ENCODE results near the gene FGD4.

- no peak for TF ChIP-seq TAF1 (IDR thresholded peaks at IDR 0.05; ENCODE audit: low read depth)
- TF ChIP-seq YY1 (IDR thresholded peaks at IDR 0.05; ENCODE audit: low read depth): no peak
- TF ChIP-seq EGR1 (IDR thresholded peaks at IDR 0.05): no peak
- TF ChIP-seq REST (IDR thresholded peaks at IDR 0.05; ENCODE audit: low read depth): no peak
- no peak for TF ChIP-seq TCF12 (IDR thresholded peaks at IDR 0.05; ENCODE audit: low read depth)
- TF ChIP-seq ZBTB7A (IDR thresholded peaks at IDR 0.05; ENCODE audit: low read depth): no peak
- no peak for TF ChIP-seq MAX (IDR thresholded peaks at IDR 0.05)
- TF ChIP-seq NFIC (IDR thresholded peaks at IDR 0.05): no peak
- no peak for TF ChIP-seq CEBPB (IDR thresholded peaks at IDR 0.05)
Observed at GRCh38 chr12:32504591-32504990, 105.2 kb downstream of the FGD4 start.
